K562 treated with DMSO at 1 percent for 4 hours (cell line): ENCODE measurements around the gene PIGX. TPM values are rescaled to one million over a fixed set of nuclear protein-coding genes. Genes with fewer than 3 reads are reported as not detected.

Experiments
- total RNA-seq: library from RNA; unstranded; fragments of 300-600 nt; gene quantifications from 2 replicates; pipeline ENCODE4 v1.2.3, GENCODE V29; 2022; ENCODE audit not compliant: insufficient read depth

Gene PIGX
- total RNA-seq, result 14.9 and 20.8 TPM in 2 replicates

GRCh38 chr3:196711838-196712513, at the start of gene PIGX, which contains the start of gene CEP19:
Gene PIGX, plus strand, starts transcription at chr3:196712377.
Gene CEP19, minus strand, starts transcription at chr3:196712250. Its CDS starts 3,593 bp downstream, at chr3:196708657.

GRCh38 chr3:196739671-196740480, 27.7 kb downstream of the PIGX start, which contains the start of gene PAK2:
Gene PAK2, plus strand, starts transcription at chr3:196739857. Its CDS starts 42,790 bp downstream, at chr3:196782647.

Other genes with a start within 250 kb of the PIGX start
- gene RNF168, start 208.6 kb upstream of the PIGX start, total RNA-seq, result 11.7 and 14.9 TPM in 2 replicates
- not detected in 2 replicates for gene SMCO1, start 197.0 kb upstream of the PIGX start, total RNA-seq
- 14.4 and 17.7 TPM in 2 replicates for gene WDR53, start 143.8 kb upstream of the PIGX start, total RNA-seq
- 8.4 and 11.7 TPM in 2 replicates for gene FBXO45, start 143.7 kb upstream of the PIGX start, total RNA-seq
- 5.8 and 6.9 TPM in 2 replicates for gene NRROS, start 72.7 kb upstream of the PIGX start, total RNA-seq
- gene CEP19, start 127 bp upstream of the PIGX start, total RNA-seq, result 2.8 and 4.1 TPM in 2 replicates
- gene PAK2, start 27.5 kb downstream of the PIGX start, total RNA-seq, result 24.4 and 27.4 TPM in 2 replicates
- 16.7 and 24.6 TPM in 2 replicates for gene SENP5, start 155.5 kb downstream of the PIGX start, total RNA-seq
- 41.5 and 51.1 TPM in 2 replicates for gene NCBP2, start 230.2 kb downstream of the PIGX start, total RNA-seq